Upper lobe of right lung (tissue), 1 donor: ENCODE data around the gene KRTAP12-3. TPM values are rescaled to one million over a fixed set of nuclear protein-coding genes. Genes with fewer than 3 reads are reported as not detected.

Experiments used
- ATAC-seq: fragments of 200-7000 bp; cut with Tn5 transposase; one replicate; pipeline ENCODE4 v1.9.1; 2020; ENCODE audit warnings: mild to moderate bottlenecking, moderate library complexity
- DNase-seq: peaks from one replicate; pipeline ENCODE4 v3.0.0-alpha.2; 2020
- H3K27ac ChIP-seq: fragments of 200-600 bp; one replicate; pipeline ENCODE4 v1.8.0; 2022
- H3K27me3 ChIP-seq: fragments of 200-600 bp; one replicate; pipeline ENCODE4 v1.8.0; 2022; ENCODE audit warnings: mild to moderate bottlenecking
- H3K36me3 ChIP-seq: fragments of 200-600 bp; one replicate; pipeline ENCODE4 v1.8.0; 2022
- H3K4me1 ChIP-seq: fragments of 200-600 bp; one replicate; pipeline ENCODE4 v1.8.0; 2022
- H3K4me3 ChIP-seq: fragments of 200-600 bp; one replicate; pipeline ENCODE4 v1.8.0; 2022; ENCODE audit warnings: mild to moderate bottlenecking
- H3K9me3 ChIP-seq: fragments of 200-600 bp; one replicate; pipeline ENCODE4 v1.8.0; 2022
- CTCF ChIP-seq: fragments of 200-600 bp; IDR thresholded peaks from one replicate; pipeline ENCODE4 v1.8.0; 2022; ENCODE audit warnings: antibody characterized with exemption
- intact Hi-C: fragments of 100-400 bp; cut with DNase I; formaldehyde crosslinking; loops from one replicate; pipeline ENCODE4 v1.11.0; 2022
- total RNA-seq: library from RNA; stranded (reverse); fragmentation: NEBNext Ultra II Directional; extraction: Animal tissue kit (Norgen Biotek cat#: 25700); gene quantifications from one replicate; pipeline ENCODE4 v1.2.1, GENCODE V29; 2021
- donor health status: DM: no; HTN: yes; CAD: no; lungs with severe emphysema.

KRTAP12-3 gene
- total RNA-seq, 1 donor from 2014 or later: not detected

GRCh38 chr21:44612669-44613229, 45.0 kb upstream of the KRTAP12-3 start:
- ATAC-seq: no peak
- H3K4me3 ChIP-seq: no peak overlapping the region
- no peak overlapping the region for H3K27ac ChIP-seq
- intact Hi-C loops: no loop called here
- no peaks in the 10 kb centered on the region for H3K27me3 ChIP-seq
- H3K4me1 ChIP-seq: no peaks in the 10 kb centered on the region
- peaks cover 9% of the 10 kb centered on the region for H3K9me3 ChIP-seq
- DNase-seq: peak; percentile 53
- no peaks in the 10 kb centered on the region for H3K36me3 ChIP-seq
- TF ChIP-seq CTCF: no peak

GRCh38 chr21:44613386-44614155, 44.2 kb upstream of the KRTAP12-3 start:
- ATAC-seq (no peak), DNase-seq (no peak)
- H3K9me3 ChIP-seq: peaks cover 9% of the 10 kb centered on the region
- H3K27ac ChIP-seq: no peak overlapping the region
- no peak for TF ChIP-seq CTCF
- intact Hi-C loops: no loop called here
- H3K36me3 ChIP-seq: no peaks in the 10 kb centered on the region
- H3K4me3 ChIP-seq: no peak overlapping the region
- no peaks in the 10 kb centered on the region for H3K4me1 ChIP-seq
- no peaks in the 10 kb centered on the region for H3K27me3 ChIP-seq

DNA sequence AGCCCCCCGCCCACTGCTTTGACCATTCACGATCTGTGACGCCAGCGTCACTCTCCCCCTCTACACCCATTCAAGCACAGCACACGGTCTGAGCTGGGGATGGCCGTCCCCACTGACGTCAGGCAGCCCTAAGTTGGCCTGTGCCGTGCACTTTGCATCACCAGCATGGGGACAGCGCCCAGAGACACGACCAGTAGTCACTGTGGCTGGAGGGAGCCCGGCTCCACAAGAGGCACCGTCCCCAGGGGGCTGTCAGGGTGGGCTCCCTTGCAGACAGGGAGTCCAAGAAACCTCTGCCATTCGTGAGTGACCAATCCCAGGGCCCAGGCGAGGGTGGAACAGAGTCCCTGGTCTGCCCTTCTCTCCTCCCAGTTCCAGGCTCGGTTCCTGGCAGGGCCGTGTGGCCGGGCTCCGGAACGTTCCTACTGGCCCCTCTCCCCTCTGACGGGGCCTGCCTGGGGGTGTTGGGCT, 43.5 kb upstream of the KRTAP12-3 start:
- H3K4me1 ChIP-seq: no peaks in the 10 kb centered on the region
- intact Hi-C loops: no loop called here

GRCh38 chr21:44614961-44615391, 42.8 kb upstream of the KRTAP12-3 start:
- TF ChIP-seq CTCF: no peak
- Histone ChIP-seq H3K27me3 (no peaks in the 10 kb centered on the region), H3K27ac (no peak overlapping the region), H3K4me3 (no peak overlapping the region), H3K9me3 (peaks cover 4% of the 10 kb centered on the region), H3K36me3 (no peaks in the 10 kb centered on the region), H3K4me1 (no peaks in the 10 kb centered on the region)
- intact Hi-C loops: no loop called here
- ATAC-seq: no peak
- DNase-seq: peak; percentile 59

More for the DNA sequence above, 43.5 kb upstream of the KRTAP12-3 start:
- Histone ChIP-seq H3K27me3 (no peaks in the 10 kb centered on the region), H3K4me3 (no peak overlapping the region), H3K9me3 (peaks cover 9% of the 10 kb centered on the region), H3K27ac (no peak overlapping the region), H3K36me3 (no peaks in the 10 kb centered on the region)
- no peak for ATAC-seq
- peak; percentile 57 for DNase-seq
- TF ChIP-seq CTCF: no peak

DNA sequence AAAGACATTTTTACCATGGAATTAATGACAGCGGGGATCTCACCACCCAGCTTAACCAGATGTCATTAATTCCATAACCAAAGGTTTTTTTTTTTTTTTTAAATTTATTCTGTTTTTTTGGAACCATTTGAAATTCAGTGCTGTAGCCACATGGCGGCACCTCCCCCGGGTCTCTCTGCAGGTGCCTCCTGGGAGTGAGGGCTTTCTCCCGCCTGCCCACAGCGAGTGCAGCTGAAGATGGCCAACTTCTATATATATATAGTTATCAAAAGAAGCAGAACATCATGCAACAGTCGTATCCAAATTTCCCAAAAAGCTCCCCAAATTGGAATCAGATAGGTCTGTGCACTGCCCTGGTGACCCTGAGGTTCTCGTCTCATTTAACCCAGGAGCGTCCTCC, 42.3 kb upstream of the KRTAP12-3 start:
- no peaks in the 10 kb centered on the region for H3K27me3 ChIP-seq
- no peak for DNase-seq
- intact Hi-C loops: no loop called here
- no peak overlapping the region for H3K4me3 ChIP-seq
- H3K4me1 ChIP-seq: no peaks in the 10 kb centered on the region
- no peak overlapping the region for H3K27ac ChIP-seq
- peaks cover under 1% of the 10 kb centered on the region for H3K9me3 ChIP-seq
- TF ChIP-seq CTCF: no peak
- no peak for ATAC-seq
- H3K36me3 ChIP-seq: no peaks in the 10 kb centered on the region
